Activated B cell treated with CpG ODN at 0.5 μM for 24 hours (primary cell): ENCODE data around the gene CTNND2. TPM values are rescaled to one million over a fixed set of nuclear protein-coding genes. Genes with fewer than 3 reads are reported as not detected.

Experiments
- ATAC-seq: fragments of 200-7000 bp; cut with Tn5 transposase; one replicate; pipeline ENCODE4 v1.10.0; 2021; ENCODE audit warnings: low read depth, mild to moderate bottlenecking, moderate library complexity
- CTCF ChIA-PET: fragments of 350-600 bp; sonication (Branson Sonifier 250); formaldehyde crosslinking; loops from one replicate; lab custom pipeline; 2021; ENCODE audit warnings: antibody characterized with exemption; lab: Charles Lee
- POLR2A ChIA-PET: fragments of 350-600 bp; sonication (Branson Sonifier 250); formaldehyde crosslinking; loops from one replicate; lab custom pipeline; 2021; ENCODE audit warnings: antibody characterized with exemption; lab: Charles Lee
- DNase-seq: peaks from one replicate; pipeline ENCODE4 v3.0.0; 2022
- H3K27ac Mint-ChIP-seq: one replicate; pipeline ENCODE4 v1.8.0; 2020; ENCODE audit warnings: mixed read lengths
- H3K27me3 Mint-ChIP-seq: one replicate; pipeline ENCODE4 v1.8.0; 2021; ENCODE audit warnings: mixed read lengths
- H3K36me3 Mint-ChIP-seq: one replicate; pipeline ENCODE4 v1.8.0; 2021; ENCODE audit warnings: low read depth, mixed read lengths
- H3K4me1 Mint-ChIP-seq: one replicate; pipeline ENCODE4 v1.8.0; 2021; ENCODE audit warnings: mixed read lengths
- H3K4me3 Mint-ChIP-seq: one replicate; pipeline ENCODE4 v1.8.0; 2020; ENCODE audit warnings: mild to moderate bottlenecking, mixed read lengths
- H3K9me3 Mint-ChIP-seq: one replicate; pipeline ENCODE4 v1.8.0; 2020; ENCODE audit warnings: mixed read lengths
- CTCF ChIP-seq: fragments of 200-600 bp; IDR thresholded peaks from one replicate; pipeline ENCODE4 v1.8.0; 2022; ENCODE audit warnings: antibody characterized with exemption, mild to moderate bottlenecking
- intact Hi-C: fragments of 100-400 bp; cut with micrococcal nuclease; formaldehyde crosslinking; loops from one replicate; pipeline ENCODE4 v1.15.1; 2024
- total RNA-seq: library from RNA; stranded (reverse); gene quantifications from 2 replicates; pipeline ENCODE4 v1.2.3, GENCODE V29; 2022

CTNND2 gene
- total RNA-seq, 1 donor from 2014 or later: not detected

- intact Hi-C loops: no loop called here
- ATAC-seq (no peak), DNase-seq (no peak)
- no peak overlapping the region for H3K4me3 Mint-ChIP-seq
- TF ChIP-seq CTCF: no peak
- no peaks in the 10 kb centered on the region for H3K4me1 Mint-ChIP-seq
- H3K27me3 Mint-ChIP-seq: no peaks in the 10 kb centered on the region
- H3K9me3 Mint-ChIP-seq: peaks cover 3% of the 10 kb centered on the region
- POLR2A ChIA-PET: no interaction called here
- no peaks in the 10 kb centered on the region for H3K36me3 Mint-ChIP-seq
- CTCF ChIA-PET: no interaction called here
- H3K27ac Mint-ChIP-seq: no peak overlapping the region
Measured at GRCh38 chr5:11240293-11241190, 663.7 kb downstream of the CTNND2 start.

- Mint-ChIP-seq H3K9me3 (peaks cover 3% of the 10 kb centered on the region), H3K27me3 (no peaks in the 10 kb centered on the region), H3K4me3 (no peak overlapping the region), H3K36me3 (no peaks in the 10 kb centered on the region), H3K4me1 (no peaks in the 10 kb centered on the region), H3K27ac (no peak overlapping the region)
- ChIA-PET POLR2A (no interaction called here), CTCF (no interaction called here)
- intact Hi-C loops: no loop called here
- TF ChIP-seq CTCF: no peak
- no peak for DNase-seq
- ATAC-seq: no peak
Measured at GRCh38 chr5:11239261-11240015, 664.8 kb downstream of the CTNND2 start.

- Mint-ChIP-seq H3K27me3 (no peaks in the 10 kb centered on the region), H3K9me3 (peaks cover 7% of the 10 kb centered on the region), H3K27ac (no peak overlapping the region), H3K4me1 (no peaks in the 10 kb centered on the region), H3K36me3 (no peaks in the 10 kb centered on the region), H3K4me3 (no peak overlapping the region)
- DNase-seq (no peak), ATAC-seq (no peak)
- ChIA-PET POLR2A (no interaction called here), CTCF (no interaction called here)
- intact Hi-C loops: no loop called here
- no peak for TF ChIP-seq CTCF
Measured at GRCh38 chr5:11234501-11234911, 669.7 kb downstream of the CTNND2 start.

- POLR2A ChIA-PET: no interaction called here
Measured at GRCh38 chr5:11230890-11231289, 673.4 kb downstream of the CTNND2 start.

More at GRCh38 chr5:11230890-11231289, 673.4 kb downstream of the CTNND2 start:
- no peak for ATAC-seq
- Mint-ChIP-seq H3K4me1 (no peaks in the 10 kb centered on the region), H3K4me3 (no peak overlapping the region), H3K36me3 (no peaks in the 10 kb centered on the region), H3K9me3 (peaks cover 7% of the 10 kb centered on the region), H3K27ac (no peak overlapping the region), H3K27me3 (no peaks in the 10 kb centered on the region)
- DNase-seq: no peak
- intact Hi-C loops: no loop called here
- TF ChIP-seq CTCF: no peak
- CTCF ChIA-PET: no interaction called here
